C4-2B (cell line): ENCODE data around the gene NCOA1.
"Not testable (repeated sequence)": the region's sequence is repeated elsewhere in the genome, so short reads cannot be mapped to it uniquely, and the experiment has no call there.

ENCODE experiments used
- ZFX ChIP-seq: fragments of 450-650 bp; IDR thresholded peaks from 2 replicates; pipeline ENCODE4 v1.6.1; 2017
- TF ChIP-seq, protein P1 (sequence below): fragments of 450-650 bp; conservative IDR thresholded peaks from 2 replicates; pipeline ENCODE4 v1.5.1; 2017; ENCODE audit warnings: mild to moderate bottlenecking

GRCh38 chr2:24805811-24806660 lies 315.0 kb downstream of the NCOA1 start:
- TF ChIP-seq, protein P1, sequence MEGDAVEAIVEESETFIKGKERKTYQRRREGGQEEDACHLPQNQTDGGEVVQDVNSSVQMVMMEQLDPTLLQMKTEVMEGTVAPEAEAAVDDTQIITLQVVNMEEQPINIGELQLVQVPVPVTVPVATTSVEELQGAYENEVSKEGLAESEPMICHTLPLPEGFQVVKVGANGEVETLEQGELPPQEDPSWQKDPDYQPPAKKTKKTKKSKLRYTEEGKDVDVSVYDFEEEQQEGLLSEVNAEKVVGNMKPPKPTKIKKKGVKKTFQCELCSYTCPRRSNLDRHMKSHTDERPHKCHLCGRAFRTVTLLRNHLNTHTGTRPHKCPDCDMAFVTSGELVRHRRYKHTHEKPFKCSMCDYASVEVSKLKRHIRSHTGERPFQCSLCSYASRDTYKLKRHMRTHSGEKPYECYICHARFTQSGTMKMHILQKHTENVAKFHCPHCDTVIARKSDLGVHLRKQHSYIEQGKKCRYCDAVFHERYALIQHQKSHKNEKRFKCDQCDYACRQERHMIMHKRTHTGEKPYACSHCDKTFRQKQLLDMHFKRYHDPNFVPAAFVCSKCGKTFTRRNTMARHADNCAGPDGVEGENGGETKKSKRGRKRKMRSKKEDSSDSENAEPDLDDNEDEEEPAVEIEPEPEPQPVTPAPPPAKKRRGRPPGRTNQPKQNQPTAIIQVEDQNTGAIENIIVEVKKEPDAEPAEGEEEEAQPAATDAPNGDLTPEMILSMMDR = not testable (repeated sequence)
- TF ChIP-seq ZFX = not testable (repeated sequence)
